WTC11 (cell line): ENCODE results near the gene DLAT. TPM values are rescaled to one million over a fixed set of nuclear protein-coding genes. Genes with fewer than 3 reads are reported as not detected.

ENCODE experiments used
- ATAC-seq: fragments of 200-7000 bp; cut with Tn5 transposase; 2 replicates; pipeline ENCODE4 v1.10.0; 2021; ENCODE audit warnings: mild to moderate bottlenecking, moderate library complexity
- CTCF ChIA-PET: fragments of 300-600 bp; sonication (Branson Sonifier 250); formaldehyde crosslinking; loops from one replicate; lab custom pipeline; 2021; ENCODE audit warnings: antibody characterized with exemption; lab: Charles Lee
- POLR2A ChIA-PET: fragments of 350-600 bp; sonication (Branson Sonifier 250); formaldehyde crosslinking; loops from one replicate; lab custom pipeline; 2021; ENCODE audit warnings: antibody characterized with exemption; lab: Charles Lee
- DNase-seq: peaks from one replicate; pipeline ENCODE4 v3.0.0; 2021; ENCODE audit warnings: low spot score
- H3K27ac Mint-ChIP-seq: 2 replicates; pipeline ENCODE4 v1.8.0; 2021; ENCODE audit warnings: mixed read lengths
- H3K27me3 Mint-ChIP-seq: 2 replicates; pipeline ENCODE4 v1.8.0; 2021; ENCODE audit warnings: low read depth, mild to moderate bottlenecking, moderate library complexity, mixed read lengths
- H3K36me3 Mint-ChIP-seq: 2 replicates; pipeline ENCODE4 v1.8.0; 2021; ENCODE audit warnings: mixed read lengths
- H3K4me1 Mint-ChIP-seq: 2 replicates; pipeline ENCODE4 v1.8.0; 2022; ENCODE audit warnings: mixed read lengths
- H3K4me3 Mint-ChIP-seq: 2 replicates; pipeline ENCODE4 v1.8.0; 2021; ENCODE audit warnings: mild to moderate bottlenecking, moderate library complexity, mixed read lengths
- H3K9me3 Mint-ChIP-seq: 2 replicates; pipeline ENCODE4 v1.8.0; 2021; ENCODE audit warnings: mixed read lengths
- AFF4 ChIP-seq: sonication (generic); formaldehyde crosslinking; IDR thresholded peaks from 2 replicates; pipeline ENCODE4 v1.8.1; 2023; ENCODE audit warnings: mild to moderate bottlenecking, missing genetic modification reagents, borderline replicate concordance
- ATF2 ChIP-seq: sonication (generic); formaldehyde crosslinking; IDR thresholded peaks from 2 replicates; pipeline ENCODE4 v1.8.1; 2022; ENCODE audit warnings: low read depth, missing genetic modification reagents, borderline replicate concordance
- CREB1 ChIP-seq: sonication (generic); formaldehyde crosslinking; IDR thresholded peaks from 2 replicates; pipeline ENCODE4 v1.8.0; 2023; ENCODE audit warnings: mild to moderate bottlenecking, missing genetic modification reagents
- CTCF ChIP-seq: fragments of 200-600 bp; IDR thresholded peaks from 2 replicates; pipeline ENCODE4 v1.8.0; 2022; ENCODE audit warnings: antibody characterized with exemption
- E2F1 ChIP-seq: sonication (generic); formaldehyde crosslinking; IDR thresholded peaks from 2 replicates; pipeline ENCODE4 v1.8.0; 2022; ENCODE audit warnings: mild to moderate bottlenecking, missing genetic modification reagents
- EMX1 ChIP-seq: fragments of 250-450 bp; sonication (Bioruptor Pico); IDR thresholded peaks from 2 replicates; pipeline ENCODE4 v1.8.0; 2021; ENCODE audit warnings: mild to moderate bottlenecking
- ESRRA ChIP-seq: sonication (generic); formaldehyde crosslinking; IDR thresholded peaks from 2 replicates; pipeline ENCODE4 v1.8.1; 2022; ENCODE audit warnings: mild to moderate bottlenecking, missing genetic modification reagents, borderline replicate concordance
- FOXJ3 ChIP-seq: sonication (generic); formaldehyde crosslinking; IDR thresholded peaks from 2 replicates; pipeline ENCODE4 v1.9.0; 2021; ENCODE audit warnings: missing genetic modification reagents, mild to moderate bottlenecking, borderline replicate concordance
- GTF2I ChIP-seq: fragments of 250-450 bp; sonication (Bioruptor Pico); conservative IDR thresholded peaks from 2 replicates; pipeline ENCODE4 v1.4.0; 2021; ENCODE audit warnings: mild to moderate bottlenecking
- NFE2L1 ChIP-seq: sonication (generic); formaldehyde crosslinking; IDR thresholded peaks from 2 replicates; pipeline ENCODE4 v1.8.1; 2023; ENCODE audit warnings: missing genetic modification reagents
- SMAD3 ChIP-seq: sonication (generic); formaldehyde crosslinking; IDR thresholded peaks from 2 replicates; pipeline ENCODE4 v1.8.0; 2022; ENCODE audit warnings: missing genetic modification reagents, mild to moderate bottlenecking, borderline replicate concordance
- SP1 ChIP-seq: sonication (generic); formaldehyde crosslinking; conservative IDR thresholded peaks from 2 replicates; pipeline ENCODE4 v1.8.1; 2022; ENCODE audit warnings: missing genetic modification reagents
- USF2 ChIP-seq: sonication (generic); formaldehyde crosslinking; IDR thresholded peaks from 2 replicates; pipeline ENCODE4 v1.8.1; 2023; ENCODE audit warnings: mild to moderate bottlenecking, missing genetic modification reagents, moderate library complexity
- ZBTB43 ChIP-seq: sonication (generic); formaldehyde crosslinking; IDR thresholded peaks from 2 replicates; pipeline ENCODE4 v1.8.1; 2023; ENCODE audit warnings: mild to moderate bottlenecking, missing genetic modification reagents
- ZNF121 ChIP-seq: sonication (generic); formaldehyde crosslinking; IDR thresholded peaks from 2 replicates; pipeline ENCODE4 v1.8.0; 2023; ENCODE audit warnings: missing genetic modification reagents
- ZNF138 ChIP-seq: sonication (generic); formaldehyde crosslinking; conservative IDR thresholded peaks from 2 replicates; pipeline ENCODE4 v1.8.1; 2022; ENCODE audit warnings: mild to moderate bottlenecking, moderate library complexity, missing genetic modification reagents
- ZNF416 ChIP-seq: fragments of 250-450 bp; sonication (Bioruptor Pico); IDR thresholded peaks from 2 replicates; pipeline ENCODE4 v1.9.0; 2021; ENCODE audit warnings: mild to moderate bottlenecking, inconsistent platforms
- ZNF512 ChIP-seq: sonication (generic); formaldehyde crosslinking; IDR thresholded peaks from 2 replicates; pipeline ENCODE4 v1.8.1; 2022; ENCODE audit warnings: missing genetic modification reagents, borderline replicate concordance
- ZNF671 ChIP-seq: fragments of 250-450 bp; sonication (Bioruptor Pico); IDR thresholded peaks from 2 replicates; pipeline ENCODE4 v1.8.0; 2021; ENCODE audit warnings: mild to moderate bottlenecking
- ZSCAN18 ChIP-seq: fragments of 250-450 bp; sonication (Bioruptor Pico); IDR thresholded peaks from 2 replicates; pipeline ENCODE4 v2.1.2; 2022; ENCODE audit warnings: mild to moderate bottlenecking, moderate library complexity
- total RNA-seq: library from RNA; stranded (reverse); gene quantifications from 3 replicates; pipeline ENCODE4 v1.2.3, GENCODE V29; 2021

Gene DLAT
- total RNA-seq, 1 experiment from 2014 or later = 60.4 TPM

GRCh38 chr11:111982019-111982464, 43.2 kb upstream of the DLAT start:
- peaks cover 50% of the 10 kb centered on the region for H3K4me1 Mint-ChIP-seq
- H3K36me3 Mint-ChIP-seq = peaks cover 21% of the 10 kb centered on the region
- peak overlapping the region; percentile 100 for H3K27ac Mint-ChIP-seq
- ATAC-seq (peak; percentile 62), DNase-seq (peak; percentile 83)
- POLR2A ChIA-PET = interaction anchor here (0.6 to 3.7 kb wide), 9 partner anchors 21 to 111 kb away, joined by 3 to 21 read pairs (median 7); partner anchors contain the start of genes ALG9, C11orf52 and CRYAB
- no peaks in the 10 kb centered on the region for H3K9me3 Mint-ChIP-seq
- peak; percentile 51 for TF ChIP-seq CTCF
- TF ChIP-seq ZNF121 (CRISPR knock-in tag) = no peak
- TF ChIP-seq, all 79 proteins: peak for 1
- Mint-ChIP-seq H3K4me3 (peak overlapping the region; percentile 68), H3K27me3 (no peaks in the 10 kb centered on the region)
- CTCF ChIA-PET = interaction anchor here (0.5 to 5.9 kb wide), 37 partner anchors 9 to 222 kb away, joined by 3 to 159 read pairs (median 4); partner anchors contain the start of genes ALG9, BCO2, C11orf52 and CRYAB

GRCh38 chr11:111982541-111983186, 42.5 kb upstream of the DLAT start:
- peaks cover 48% of the 10 kb centered on the region for H3K4me1 Mint-ChIP-seq
- TF ChIP-seq SMAD3 (CRISPR knock-in tag) = no peak
- no peak for TF ChIP-seq ZNF512
- TF ChIP-seq ZBTB43 (CRISPR knock-in tag) = no peak
- TF ChIP-seq ESRRA = no peak
- no peak for TF ChIP-seq SP1 (CRISPR knock-in tag)
- no peak for TF ChIP-seq E2F1 (CRISPR knock-in tag)
- TF ChIP-seq ZNF416 = no peak
- TF ChIP-seq ZSCAN18 = no peak
- TF ChIP-seq EMX1 (CRISPR knock-in tag) = no peak
- no peak for TF ChIP-seq AFF4 (CRISPR knock-in tag)
- no peak for TF ChIP-seq USF2 (CRISPR knock-in tag)
- no peak for TF ChIP-seq ZNF671
- no peak for TF ChIP-seq NFE2L1 (CRISPR knock-in tag)
- TF ChIP-seq CREB1 (CRISPR knock-in tag) = no peak
- no peak for TF ChIP-seq FOXJ3
- no peak for TF ChIP-seq ATF2
- TF ChIP-seq ZNF138 (CRISPR knock-in tag) = no peak
- no peak for TF ChIP-seq GTF2I (CRISPR knock-in tag)
- H3K4me3 Mint-ChIP-seq = peak overlapping the region; percentile 68
- no peaks in the 10 kb centered on the region for H3K27me3 Mint-ChIP-seq
- no peak for DNase-seq
- POLR2A ChIA-PET = interaction anchor here (0.6 to 3.7 kb wide), 9 partner anchors 22 to 112 kb away, joined by 3 to 21 read pairs (median 4); partner anchors contain the start of genes ALG9, C11orf52 and CRYAB
- CTCF ChIA-PET = interaction anchor here (0.5 to 5.9 kb wide), 32 partner anchors 9 to 223 kb away, joined by 3 to 159 read pairs (median 4); partner anchors contain the start of genes ALG9, BCO2, C11orf52 and CRYAB
- peak; percentile 4 for ATAC-seq
- peaks cover 21% of the 10 kb centered on the region for H3K36me3 Mint-ChIP-seq
- H3K9me3 Mint-ChIP-seq = no peaks in the 10 kb centered on the region
- peak overlapping the region; percentile 100 for H3K27ac Mint-ChIP-seq
